PC-3 (cell line): ENCODE measurements around the gene CATSPERB.

ENCODE experiments used
- CTCF ChIP-seq: fragments of 300-600 bp; sonication (generic); conservative IDR thresholded peaks from 2 replicates; pipeline ENCODE4 v1.5.1; 2017; ENCODE audit warnings: antibody characterized with exemption, low read depth, mild to moderate bottlenecking, low read length
- EZH2 ChIP-seq: fragments of 300-600 bp; sonication (generic); IDR thresholded peaks from one replicate; pipeline ENCODE4 v1.6.1; 2017; ENCODE audit warnings: antibody characterized with exemption, mild to moderate bottlenecking, low read length; ENCODE audit not compliant: unreplicated experiment

DNA sequence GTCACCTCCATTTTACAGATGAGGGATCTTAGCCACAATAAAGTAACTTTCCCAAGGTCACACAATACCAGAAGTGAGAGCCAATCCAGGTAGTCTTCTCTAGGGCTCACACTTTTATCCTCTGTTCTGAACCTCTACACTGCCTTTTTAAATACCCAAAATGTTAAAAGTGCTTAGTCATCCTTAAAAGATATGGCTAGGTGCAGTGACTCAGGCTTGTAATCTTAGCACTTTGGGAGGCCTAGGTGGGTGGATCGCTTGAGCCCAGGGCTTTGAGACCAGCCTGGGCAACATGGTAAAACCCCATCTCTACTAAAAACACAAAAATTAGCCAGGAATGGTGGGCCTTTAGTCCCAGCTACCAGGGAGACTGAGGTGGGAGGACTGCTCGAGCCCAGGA is 117.7 kb downstream of the CATSPERB start:
- no peak for TF ChIP-seq CTCF
- TF ChIP-seq EZH2, result no peak
